Ishikawa (cell line): ENCODE measurements around the gene GPR55.

ENCODE experiments used
- CREB1 ChIP-seq: IDR thresholded peaks from 2 replicates; pipeline ENCODE4 v1.6.1; 2012; ENCODE audit warnings: low read depth
- NFIC ChIP-seq: IDR thresholded peaks from 2 replicates; pipeline ENCODE4 v1.6.1; 2012
- RAD21 ChIP-seq: IDR thresholded peaks from 2 replicates; pipeline ENCODE4 v1.6.1; 2012; ENCODE audit warnings: low read depth
- REST ChIP-seq: IDR thresholded peaks from 2 replicates; pipeline ENCODE4 v1.6.1; 2012; ENCODE audit warnings: low read depth, mild to moderate bottlenecking
- TAF1 ChIP-seq: IDR thresholded peaks from 2 replicates; pipeline ENCODE4 v1.6.1; 2012; ENCODE audit warnings: low read depth, mild to moderate bottlenecking
- TCF12 ChIP-seq: IDR thresholded peaks from 2 replicates; pipeline ENCODE4 v1.6.1; 2012; ENCODE audit warnings: low read depth

GRCh38 chr2:230870544-230871360 lies 54.3 kb downstream of the GPR55 start:
- TF ChIP-seq REST (no peak), TCF12 (no peak), CREB1 (no peak), TAF1 (no peak), NFIC (no peak), RAD21 (no peak)
